NCI-H146 (cell line): ENCODE results near the gene ZBTB20.

ENCODE experiments used
- DNase-seq: peaks from one replicate; lab custom pipeline; 2025; lab: John Stamatoyannopoulos, UW

The ZBTB20 gene

DNA sequence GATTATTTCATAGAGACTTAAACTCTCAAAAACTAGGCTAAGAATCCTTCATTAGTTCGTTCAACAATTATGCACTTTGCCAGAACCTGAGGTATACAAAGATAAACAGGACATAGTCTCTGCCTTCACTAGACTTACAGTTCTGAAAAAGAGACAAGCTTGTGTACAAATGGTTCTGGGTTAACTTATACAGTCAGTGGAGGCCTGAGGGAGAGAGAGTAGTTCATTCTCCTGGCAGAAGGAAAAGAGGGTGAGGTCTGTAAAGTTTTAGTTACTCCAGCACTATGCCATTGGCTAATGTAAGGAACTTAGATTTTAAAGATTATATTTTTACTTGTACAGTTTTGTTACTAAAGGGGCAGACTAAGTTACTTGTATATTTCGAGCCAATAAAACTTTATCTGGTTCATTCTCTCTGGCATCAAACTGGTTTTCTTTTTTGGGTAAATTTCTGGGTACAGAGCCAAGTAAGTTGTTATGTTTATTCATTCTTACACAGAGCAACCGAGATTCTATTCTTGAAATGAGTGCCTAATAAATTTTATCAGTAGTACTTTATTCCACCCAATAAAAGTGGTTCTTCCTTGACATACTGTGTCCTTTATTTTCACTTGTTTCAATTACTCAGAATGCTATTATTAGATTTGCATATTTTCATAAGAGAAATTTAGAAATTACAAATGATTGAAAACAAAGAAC is 574.6 kb downstream of the ZBTB20 start:
- no peak for DNase-seq

DNA sequence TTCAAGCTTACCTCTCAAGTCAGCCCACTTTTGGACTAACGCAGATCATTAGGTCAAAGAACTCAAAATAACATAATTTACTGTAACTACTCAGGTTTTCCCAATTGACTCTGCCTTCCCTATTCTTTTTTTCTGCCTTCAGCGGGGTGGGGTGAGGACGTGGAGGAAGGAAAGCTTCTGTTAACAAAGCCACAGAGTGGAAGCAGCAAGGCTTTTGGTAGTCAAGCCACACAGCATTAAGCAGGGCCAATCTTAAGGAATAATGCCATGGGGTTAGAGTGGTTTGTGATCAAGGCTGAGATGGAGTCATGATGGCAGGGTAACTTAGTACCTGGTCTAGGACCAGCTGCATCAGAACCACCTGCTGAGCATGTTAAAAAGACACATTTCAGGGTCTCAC is 575.7 kb downstream of the ZBTB20 start:
- no peak for DNase-seq

DNA sequence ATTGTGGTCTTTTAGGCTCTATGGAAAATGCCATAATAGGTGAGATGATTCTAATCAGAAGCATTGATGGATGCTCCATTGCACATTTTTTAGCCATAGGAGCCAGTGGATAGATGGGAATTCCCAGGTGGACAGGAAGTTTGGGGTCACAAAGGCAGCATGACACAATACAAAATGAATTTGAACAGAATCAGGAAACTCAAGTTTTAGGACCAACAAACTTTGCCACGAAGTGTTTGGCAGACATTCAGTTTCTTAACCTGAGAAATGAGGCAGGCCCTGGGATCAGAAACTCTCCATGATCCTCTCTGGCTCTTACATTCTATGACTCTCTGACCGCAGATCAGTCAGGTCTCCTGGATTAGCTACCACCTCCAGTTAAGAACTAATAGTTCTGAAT is 577.9 kb downstream of the ZBTB20 start:
- no peak for DNase-seq

GRCh38 chr3:114567771-114568170 is 579.3 kb downstream of the ZBTB20 start:
- DNase-seq = peak; percentile 87

- DNase-seq = no peak
Measured at GRCh38 chr3:114566767-114567166, 580.3 kb downstream of the ZBTB20 start.

DNA sequence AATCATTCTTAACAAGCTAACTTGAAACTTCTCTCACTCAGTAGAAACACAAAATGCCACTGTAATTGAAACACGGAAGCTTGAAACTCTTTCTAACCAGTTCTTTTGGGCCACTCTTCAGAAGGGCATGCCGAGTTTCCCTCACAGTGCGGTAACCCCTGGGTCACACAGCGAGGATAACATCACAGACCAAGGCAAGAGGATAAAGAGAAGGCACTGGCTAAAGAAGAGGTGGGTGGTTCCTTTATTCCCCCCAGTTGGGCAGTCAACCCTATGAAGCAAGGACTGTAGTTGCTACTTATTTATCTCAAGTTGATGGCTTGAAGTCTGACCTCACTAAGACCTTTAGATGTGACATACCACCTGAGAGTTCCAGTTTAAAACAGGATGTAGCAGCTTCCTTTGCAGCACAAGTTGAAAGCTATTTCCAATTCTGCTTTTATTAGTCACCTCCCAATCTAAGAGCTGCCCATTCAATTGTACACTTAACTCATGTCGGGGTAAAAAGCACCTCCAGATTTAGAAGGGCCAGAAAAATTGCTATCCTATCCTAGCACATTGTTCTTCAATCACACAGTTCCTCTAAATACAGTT is 580.8 kb downstream of the ZBTB20 start:
- DNase-seq = no peak

GRCh38 chr3:114565216-114565615 is 581.9 kb downstream of the ZBTB20 start:
- no peak for DNase-seq

GRCh38 chr3:114563720-114564119 is 583.4 kb downstream of the ZBTB20 start:
- DNase-seq = no peak

- DNase-seq = no peak
Measured at GRCh38 chr3:114562557-114562956, 584.5 kb downstream of the ZBTB20 start.

DNA sequence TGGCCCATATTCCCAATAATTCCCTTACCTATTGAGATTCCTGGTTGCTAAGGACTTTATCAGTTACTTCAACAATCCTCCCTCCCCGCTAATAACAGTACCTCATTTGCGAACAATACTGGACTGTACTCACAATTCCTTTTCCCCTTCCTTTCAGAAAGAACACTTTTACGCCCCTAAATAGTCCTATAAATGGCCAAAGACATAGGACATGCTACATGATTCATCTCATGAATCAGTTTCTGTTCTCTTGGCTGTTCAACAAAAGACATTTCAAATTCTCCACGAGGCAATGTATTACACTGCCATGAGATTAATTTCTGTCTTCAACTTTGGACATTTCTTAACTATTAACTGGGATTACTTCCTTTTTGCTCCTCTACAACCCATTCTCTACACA is 588.8 kb downstream of the ZBTB20 start:
- DNase-seq = no peak

DNA sequence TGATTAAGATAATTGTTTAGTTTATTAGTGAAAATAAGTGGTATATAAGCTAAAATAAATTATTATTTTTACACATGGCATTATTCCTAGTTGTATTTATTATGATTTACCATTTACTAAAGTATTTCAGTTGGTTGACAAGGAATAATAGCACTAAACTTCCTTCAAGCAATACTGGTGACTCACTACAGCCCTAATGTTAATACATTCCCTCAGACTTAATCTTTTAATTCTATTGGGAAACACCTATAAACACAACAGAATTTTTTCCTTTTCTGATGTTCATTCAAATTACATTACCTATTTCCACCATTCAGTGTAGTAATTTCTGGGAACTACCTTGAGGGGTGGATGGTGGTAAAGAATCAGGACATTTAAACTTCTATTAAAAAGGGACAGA is 589.3 kb downstream of the ZBTB20 start:
- DNase-seq = no peak

DNA sequence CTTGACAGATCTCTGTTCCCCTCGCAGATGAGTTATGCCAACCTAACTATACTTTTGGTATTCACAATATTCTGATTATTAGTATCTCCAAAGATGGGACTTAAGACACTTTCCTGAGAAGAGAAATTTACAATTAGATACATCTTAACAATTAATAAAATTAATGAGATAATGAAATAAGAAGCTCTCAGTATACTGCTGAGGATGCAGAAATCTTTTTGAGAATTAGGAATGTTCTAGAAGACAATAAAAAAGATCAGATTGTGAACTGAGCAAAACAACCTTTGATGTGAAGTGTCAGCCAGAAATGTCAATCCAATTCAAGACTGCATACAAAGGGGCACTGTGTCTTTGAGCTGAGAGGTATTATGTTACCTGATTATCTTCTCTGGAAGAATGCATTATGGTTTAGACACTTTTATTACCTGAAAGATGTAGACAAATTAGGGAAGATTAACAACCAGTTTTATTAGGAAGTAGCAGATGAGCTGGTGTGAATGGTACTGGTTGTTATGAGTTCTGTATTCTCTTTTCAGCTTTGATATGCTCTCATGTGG is 590.4 kb downstream of the ZBTB20 start:
- peak; percentile 35 for DNase-seq

DNA sequence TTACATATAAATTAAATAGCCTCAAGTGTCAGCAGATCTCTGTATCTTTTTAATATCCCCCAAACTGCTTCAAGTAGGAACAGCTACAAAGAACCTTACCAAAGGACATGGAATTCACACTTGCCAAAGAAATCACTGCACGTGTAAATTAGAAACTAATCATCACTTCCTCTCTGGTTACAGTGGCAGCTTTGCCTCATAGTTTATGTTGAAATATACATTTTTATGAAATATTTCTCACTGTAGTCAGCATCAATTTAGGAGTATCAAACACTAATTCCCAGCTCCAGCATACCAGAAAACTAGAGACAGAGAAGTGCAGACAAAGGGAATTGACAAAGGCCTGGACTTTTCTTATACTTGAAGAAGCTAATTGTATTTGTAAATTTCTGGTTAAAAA is 592.4 kb downstream of the ZBTB20 start:
- DNase-seq = no peak

DNA sequence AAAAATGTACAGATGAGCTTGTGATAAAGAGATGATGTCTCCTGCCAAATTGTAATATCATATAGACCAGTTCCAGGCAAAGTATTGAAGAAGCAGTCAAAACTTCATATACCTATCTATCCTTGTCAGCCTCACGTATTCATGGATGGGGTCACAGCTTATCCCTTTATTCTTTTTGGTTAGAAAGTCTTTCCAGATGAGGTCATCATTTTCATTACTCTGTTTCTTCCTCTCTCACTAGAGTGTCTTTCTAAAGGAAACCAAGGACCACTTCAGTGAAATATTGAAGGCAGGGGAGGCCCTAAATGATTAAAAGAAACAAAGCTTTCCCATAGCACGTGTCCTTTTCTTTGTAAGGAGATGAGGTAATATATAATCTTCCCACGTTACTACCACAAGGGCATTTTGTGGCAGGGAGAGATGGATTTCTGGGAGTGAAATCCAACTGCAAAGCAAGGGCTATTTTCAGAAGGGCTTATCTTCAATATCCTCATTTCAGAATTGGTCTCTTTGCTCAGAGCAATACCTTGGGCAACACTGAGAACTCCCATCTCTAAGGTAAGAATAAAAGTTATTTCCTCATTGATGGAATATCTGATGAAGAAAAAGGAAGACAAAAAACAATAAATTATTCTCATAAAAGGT is 593.0 kb downstream of the ZBTB20 start:
- no peak for DNase-seq

GRCh38 chr3:114552527-114552812 is 594.6 kb downstream of the ZBTB20 start:
- no peak for DNase-seq

- DNase-seq = no peak
Measured at GRCh38 chr3:114551770-114552526, 595.1 kb downstream of the ZBTB20 start.

DNA sequence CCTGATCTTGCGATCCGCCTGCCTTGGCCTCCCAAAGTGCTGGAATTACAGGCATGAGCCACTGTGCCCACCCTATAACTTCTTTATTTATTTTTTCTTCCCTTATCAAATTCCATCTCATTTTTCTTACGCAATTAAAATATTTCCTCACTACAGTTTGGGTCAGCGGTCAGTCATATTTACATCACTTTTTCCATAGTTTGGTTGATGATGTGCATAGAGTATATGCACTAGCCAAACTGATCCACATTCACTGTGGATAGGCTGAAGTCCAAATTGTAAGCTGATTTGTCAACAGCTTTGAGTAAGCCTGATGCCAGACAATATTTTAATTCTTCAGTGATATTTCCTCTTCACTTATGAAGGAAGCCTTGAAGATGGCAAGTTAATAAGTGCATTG is 596.9 kb downstream of the ZBTB20 start:
- DNase-seq = no peak

- no peak for DNase-seq
Measured at GRCh38 chr3:114545193-114545592, 601.9 kb downstream of the ZBTB20 start.

GRCh38 chr3:114542359-114542758 is 604.7 kb downstream of the ZBTB20 start:
- DNase-seq = no peak

DNA sequence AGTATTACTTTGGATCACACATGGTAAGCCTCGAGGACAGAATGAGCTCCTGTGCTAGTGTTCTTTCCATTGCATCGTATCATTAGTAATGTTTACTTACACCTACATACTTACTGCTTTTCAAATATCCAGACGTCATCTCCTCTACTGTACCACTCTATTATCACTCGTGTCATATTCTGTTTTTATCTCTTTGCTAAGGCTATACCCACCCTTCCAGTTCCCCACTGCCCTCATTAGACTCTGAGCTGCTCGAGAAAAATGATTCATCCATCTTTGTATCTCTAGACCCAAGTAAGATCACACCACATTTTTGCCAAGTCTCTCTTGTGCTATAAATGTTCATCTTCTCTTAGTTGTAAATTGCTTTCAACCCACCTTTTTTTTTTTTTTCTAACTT is 607.6 kb downstream of the ZBTB20 start:
- DNase-seq = no peak

DNA sequence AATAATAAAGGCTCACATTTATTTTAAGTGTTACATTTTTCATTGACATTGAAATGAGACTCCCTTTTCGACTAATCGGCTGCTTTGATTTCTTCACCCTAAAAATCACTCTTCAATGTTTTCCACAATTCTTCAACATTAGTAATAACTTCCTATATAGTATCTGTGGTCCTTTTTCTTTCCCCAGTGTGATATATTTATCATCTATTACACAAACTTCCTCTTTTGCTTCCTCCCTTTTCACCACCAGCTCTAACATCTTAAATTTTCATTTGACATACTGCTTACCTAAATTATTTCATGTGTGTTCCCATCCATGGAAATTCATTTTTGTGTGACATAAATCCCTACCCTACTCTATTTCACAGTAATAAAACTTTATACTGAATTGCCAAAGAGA is 608.9 kb downstream of the ZBTB20 start:
- DNase-seq = no peak

- no peak for DNase-seq
Measured at GRCh38 chr3:114528517-114528916, 618.6 kb downstream of the ZBTB20 start.
